ENCODE measurements around the gene SLIT3.

The SLIT3 gene

GRCh38 chr5:169202969-169203368 is 98.0 kb downstream of the SLIT3 start:
- no peak overlapping the region for H3K4me3 ChIP-seq (IDR thresholded peaks at IDR 0.05; ENCODE audit: insufficient read depth, low read depth, low read length)
- no peak overlapping the region for H3K27ac ChIP-seq
- no peak for TF ChIP-seq CTCF (conservative IDR thresholded peaks at IDR 0.05; ENCODE audit: low read depth, low read length)
- H3K9ac ChIP-seq: no peak overlapping the region
- no peaks in the 10 kb centered on the region for H3K4me1 ChIP-seq (ENCODE audit: low read depth, poor library complexity, severe bottlenecking)
- no peaks in the 10 kb centered on the region for H3K36me3 ChIP-seq (ENCODE audit: insufficient read depth)
- no peaks in the 10 kb centered on the region for H3K27me3 ChIP-seq (ENCODE audit: insufficient read depth, low read depth)
- H3K79me2 ChIP-seq (ENCODE audit: insufficient read depth, low read depth): no peaks in the 10 kb centered on the region
- no peak overlapping the region for H2AFZ ChIP-seq (ENCODE audit: low read depth)
- no peak overlapping the region for H3K4me2 ChIP-seq
- H4K20me1 ChIP-seq (ENCODE audit: insufficient read depth): no peaks in the 10 kb centered on the region

- no peaks in the 10 kb centered on the region for H3K4me1 ChIP-seq (ENCODE audit: low read depth, poor library complexity, severe bottlenecking)
- no peaks in the 10 kb centered on the region for H3K79me2 ChIP-seq (ENCODE audit: insufficient read depth, low read depth)
- TF ChIP-seq CTCF (conservative IDR thresholded peaks at IDR 0.05; ENCODE audit: low read depth, low read length): no peak
- H2AFZ ChIP-seq (ENCODE audit: low read depth): no peak overlapping the region
- no peak overlapping the region for H3K4me2 ChIP-seq
- no peak overlapping the region for H3K27ac ChIP-seq
- H3K36me3 ChIP-seq (ENCODE audit: insufficient read depth): no peaks in the 10 kb centered on the region
- H3K9ac ChIP-seq: no peak overlapping the region
- no peaks in the 10 kb centered on the region for H4K20me1 ChIP-seq (ENCODE audit: insufficient read depth)
- no peaks in the 10 kb centered on the region for H3K27me3 ChIP-seq (ENCODE audit: insufficient read depth, low read depth)
- H3K4me3 ChIP-seq (IDR thresholded peaks at IDR 0.05; ENCODE audit: insufficient read depth, low read depth, low read length): no peak overlapping the region
Observed at GRCh38 chr5:169201597-169201996, 99.3 kb downstream of the SLIT3 start.

GRCh38 chr5:169200125-169200778 is 100.7 kb downstream of the SLIT3 start:
- Histone ChIP-seq H3K9ac (no peak overlapping the region), H4K20me1 (ENCODE audit: insufficient read depth) (no peaks in the 10 kb centered on the region)
- no peak for TF ChIP-seq CTCF (conservative IDR thresholded peaks at IDR 0.05; ENCODE audit: low read depth, low read length)

GRCh38 chr5:169197343-169197742 is 103.6 kb downstream of the SLIT3 start:
- no peak overlapping the region for H3K9ac ChIP-seq
- no peaks in the 10 kb centered on the region for H4K20me1 ChIP-seq (ENCODE audit: insufficient read depth)
- no peaks in the 10 kb centered on the region for H3K36me3 ChIP-seq (ENCODE audit: insufficient read depth)
- no peaks in the 10 kb centered on the region for H3K79me2 ChIP-seq (ENCODE audit: insufficient read depth, low read depth)
- H3K27me3 ChIP-seq (ENCODE audit: insufficient read depth, low read depth): no peaks in the 10 kb centered on the region
- no peak overlapping the region for H3K4me3 ChIP-seq (IDR thresholded peaks at IDR 0.05; ENCODE audit: insufficient read depth, low read depth, low read length)
- H3K4me2 ChIP-seq: no peak overlapping the region
- no peaks in the 10 kb centered on the region for H3K4me1 ChIP-seq (ENCODE audit: low read depth, poor library complexity, severe bottlenecking)
- TF ChIP-seq CTCF (conservative IDR thresholded peaks at IDR 0.05; ENCODE audit: low read depth, low read length): no peak
- no peak overlapping the region for H3K27ac ChIP-seq
- H2AFZ ChIP-seq (ENCODE audit: low read depth): no peak overlapping the region

More at GRCh38 chr5:169200125-169200778, 100.7 kb downstream of the SLIT3 start:
- H3K36me3 ChIP-seq (ENCODE audit: insufficient read depth): no peaks in the 10 kb centered on the region
- no peak overlapping the region for H2AFZ ChIP-seq (ENCODE audit: low read depth)
- H3K4me3 ChIP-seq (IDR thresholded peaks at IDR 0.05; ENCODE audit: insufficient read depth, low read depth, low read length): no peak overlapping the region
- H3K4me1 ChIP-seq (ENCODE audit: low read depth, poor library complexity, severe bottlenecking): no peaks in the 10 kb centered on the region
- no peak overlapping the region for H3K27ac ChIP-seq
- H3K79me2 ChIP-seq (ENCODE audit: insufficient read depth, low read depth): no peaks in the 10 kb centered on the region
- no peaks in the 10 kb centered on the region for H3K27me3 ChIP-seq (ENCODE audit: insufficient read depth, low read depth)
- no peak overlapping the region for H3K4me2 ChIP-seq
